GM23248 (cell line): Measurements from ENCODE around the gene RPS6KA3.

Experiments used
- EZH2 ChIP-seq: fragments of 200-600 bp; sonication (generic); IDR thresholded peaks from 2 replicates; pipeline ENCODE4 v1.6.1; 2018; ENCODE audit warnings: antibody characterized with exemption, mild to moderate bottlenecking; ENCODE audit not compliant: insufficient read depth, poor library complexity, severe bottlenecking
- EZH2phosphoT487 ChIP-seq: fragments of 200-600 bp; sonication (generic); IDR thresholded peaks from 2 replicates; pipeline ENCODE4 v1.6.1; 2018; ENCODE audit warnings: antibody characterized with exemption, moderate library complexity, mild to moderate bottlenecking, low read depth; ENCODE audit not compliant: insufficient read depth

DNA sequence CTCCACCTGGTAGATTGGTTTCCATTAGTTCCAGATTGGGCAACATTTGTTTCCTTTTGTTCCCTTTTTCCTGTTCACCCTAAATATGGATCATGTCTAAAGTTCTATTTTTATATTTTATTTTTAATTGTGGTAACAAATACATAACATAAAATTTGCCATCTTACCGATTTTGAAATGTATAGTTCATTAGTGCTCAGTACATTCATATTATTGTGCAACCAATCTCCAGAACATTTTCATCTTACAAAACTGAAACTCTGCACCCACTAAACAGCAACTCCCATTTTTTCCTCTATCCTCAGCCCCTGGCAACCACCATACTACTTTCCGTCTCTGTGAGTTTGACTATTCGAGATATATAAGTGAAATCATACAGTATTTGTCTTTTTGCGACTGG lies 14.2 kb upstream of the RPS6KA3 start:
- TF ChIP-seq EZH2phosphoT487 (no peak), EZH2 (no peak)
